HepG2 (cell line): ENCODE data around the gene SLC12A3. TPM values are rescaled to one million over a fixed set of nuclear protein-coding genes. Genes with fewer than 3 reads are reported as not detected.

Experiments
- CREM ChIP-seq, 2 experiments: sonication (generic) in 1 of 2; formaldehyde crosslinking in 1 of 2; IDR thresholded peaks; 2 replicates each; pipeline versions ENCODE4 v1.4.0 to v1.6.1; 2016 to 2020; ENCODE audit warnings: antibody characterized with exemption in 1 of 2, mild to moderate bottlenecking in 1 of 2, missing genetic modification reagents in 1 of 2
- GLI4 ChIP-seq: sonication (generic); formaldehyde crosslinking; IDR thresholded peaks from 2 replicates; pipeline ENCODE4 v1.5.1; 2020; ENCODE audit warnings: missing genetic modification reagents, mild to moderate bottlenecking, moderate library complexity, borderline replicate concordance
- JUN ChIP-seq: sonication (generic); formaldehyde crosslinking; IDR thresholded peaks from 2 replicates; pipeline ENCODE4 v1.4.0; 2020; ENCODE audit warnings: mild to moderate bottlenecking, missing genetic modification reagents
- KDM1A ChIP-seq: IDR thresholded peaks from 2 replicates; pipeline ENCODE4 v1.6.1; 2016; ENCODE audit warnings: missing compliant biosample characterization
- KMT2A ChIP-seq: sonication (generic); formaldehyde crosslinking; IDR thresholded peaks from 2 replicates; pipeline ENCODE4 v1.4.0; 2020; ENCODE audit warnings: missing genetic modification reagents
- MAFF ChIP-seq: IDR thresholded peaks from 2 replicates; pipeline ENCODE4 v1.6.1; 2011; ENCODE audit warnings: low read depth, low read length, improper control_type of control experiment
- MED13 ChIP-seq: sonication (generic); formaldehyde crosslinking; IDR thresholded peaks from 2 replicates; pipeline ENCODE4 v1.5.0; 2020; ENCODE audit warnings: missing genetic modification reagents
- PATZ1 ChIP-seq: sonication (generic); formaldehyde crosslinking; IDR thresholded peaks from 2 replicates; pipeline ENCODE4 v1.4.0; 2020; ENCODE audit warnings: missing genetic modification reagents
- PLSCR1 ChIP-seq: sonication (generic); formaldehyde crosslinking; IDR thresholded peaks from 2 replicates; pipeline ENCODE4 v1.5.0; 2020; ENCODE audit warnings: missing genetic modification reagents, mild to moderate bottlenecking, borderline replicate concordance
- SIX1 ChIP-seq: sonication (generic); formaldehyde crosslinking; IDR thresholded peaks from 2 replicates; pipeline ENCODE4 v1.4.0; 2020; ENCODE audit warnings: missing genetic modification reagents, borderline replicate concordance
- SP140L ChIP-seq: sonication (generic); formaldehyde crosslinking; IDR thresholded peaks from 2 replicates; pipeline ENCODE4 v1.4.0; 2020; ENCODE audit warnings: missing genetic modification reagents, borderline replicate concordance
- TCF7 ChIP-seq: sonication (generic); IDR thresholded peaks from 2 replicates; pipeline ENCODE4 v1.6.1; 2016; ENCODE audit warnings: antibody characterized with exemption, low read depth
- TEAD2 ChIP-seq: sonication (generic); formaldehyde crosslinking; IDR thresholded peaks from 2 replicates; pipeline ENCODE4 v1.9.0; 2021; ENCODE audit warnings: missing genetic modification reagents
- TFE3 ChIP-seq: IDR thresholded peaks from 2 replicates; pipeline ENCODE4 v1.6.1; 2016
- TP53 ChIP-seq: sonication (generic); formaldehyde crosslinking; conservative IDR thresholded peaks from 2 replicates; pipeline ENCODE4 v1.4.0; 2020; ENCODE audit warnings: missing genetic modification reagents
- ZNF10 ChIP-seq: sonication (generic); formaldehyde crosslinking; IDR thresholded peaks from 2 replicates; pipeline ENCODE4 v1.4.0; 2020; ENCODE audit warnings: mild to moderate bottlenecking, low read depth, missing genetic modification reagents, borderline replicate concordance
- ZNF17 ChIP-seq: sonication (generic); formaldehyde crosslinking; IDR thresholded peaks from 2 replicates; pipeline ENCODE4 v1.5.0; 2020; ENCODE audit warnings: mild to moderate bottlenecking, missing genetic modification reagents
- ZNF326 ChIP-seq: sonication (generic); formaldehyde crosslinking; IDR thresholded peaks from 2 replicates; pipeline ENCODE4 v1.4.0; 2020; ENCODE audit warnings: missing genetic modification reagents, borderline replicate concordance
- ZNF576 ChIP-seq: sonication (generic); formaldehyde crosslinking; IDR thresholded peaks from 2 replicates; pipeline ENCODE4 v1.4.0; 2020; ENCODE audit warnings: mild to moderate bottlenecking, missing genetic modification reagents
- polyA plus RNA-seq, 8 experiments: library from polyadenylated mRNA; depleted of rRNA in 3 of 8; stranded (reverse) in 7 of 8; unstranded in 1 of 8; fragments of >200 nt; fragmentation: Illumina TruSeq in 4 of 8; extraction: Trizol in 4 of 8; gene quantifications; 2 replicates each; pipeline versions ENCODE4 v1.2.1 to v1.2.3, GENCODE V29; 2011 to 2016; ENCODE audit warnings: low read depth in 4 of 8, missing spikeins in 1 of 8, mixed read lengths in 1 of 8; ENCODE audit not compliant: insufficient read depth in 1 of 8
- total RNA-seq, 5 experiments: library from RNA; depleted of rRNA; stranded (reverse); fragments of >200 nt; fragmentation: Illumina TruSeq; extraction: Trizol; gene quantifications; 2 replicates each; pipeline ENCODE4 v1.2.3, GENCODE V29; 2016; ENCODE audit warnings: low read depth in 1 of 5
- TF ChIP-seq, protein P1 (sequence below): conservative IDR thresholded peaks from 2 replicates; pipeline ENCODE4 v1.6.1; 2018; ENCODE audit warnings: missing genetic modification reagents
- TF ChIP-seq, protein P2 (sequence below): sonication (generic); formaldehyde crosslinking; IDR thresholded peaks from 2 replicates; pipeline ENCODE4 v1.8.0; 2022; ENCODE audit warnings: mild to moderate bottlenecking, missing genetic modification reagents

The SLC12A3 gene
- total and polyA plus RNA-seq, 2 of the 13 experiments (the other 11 are each of a cell fraction or from before 2014, with no cell fraction given): 6.2 TPM; not detected in 1

DNA sequence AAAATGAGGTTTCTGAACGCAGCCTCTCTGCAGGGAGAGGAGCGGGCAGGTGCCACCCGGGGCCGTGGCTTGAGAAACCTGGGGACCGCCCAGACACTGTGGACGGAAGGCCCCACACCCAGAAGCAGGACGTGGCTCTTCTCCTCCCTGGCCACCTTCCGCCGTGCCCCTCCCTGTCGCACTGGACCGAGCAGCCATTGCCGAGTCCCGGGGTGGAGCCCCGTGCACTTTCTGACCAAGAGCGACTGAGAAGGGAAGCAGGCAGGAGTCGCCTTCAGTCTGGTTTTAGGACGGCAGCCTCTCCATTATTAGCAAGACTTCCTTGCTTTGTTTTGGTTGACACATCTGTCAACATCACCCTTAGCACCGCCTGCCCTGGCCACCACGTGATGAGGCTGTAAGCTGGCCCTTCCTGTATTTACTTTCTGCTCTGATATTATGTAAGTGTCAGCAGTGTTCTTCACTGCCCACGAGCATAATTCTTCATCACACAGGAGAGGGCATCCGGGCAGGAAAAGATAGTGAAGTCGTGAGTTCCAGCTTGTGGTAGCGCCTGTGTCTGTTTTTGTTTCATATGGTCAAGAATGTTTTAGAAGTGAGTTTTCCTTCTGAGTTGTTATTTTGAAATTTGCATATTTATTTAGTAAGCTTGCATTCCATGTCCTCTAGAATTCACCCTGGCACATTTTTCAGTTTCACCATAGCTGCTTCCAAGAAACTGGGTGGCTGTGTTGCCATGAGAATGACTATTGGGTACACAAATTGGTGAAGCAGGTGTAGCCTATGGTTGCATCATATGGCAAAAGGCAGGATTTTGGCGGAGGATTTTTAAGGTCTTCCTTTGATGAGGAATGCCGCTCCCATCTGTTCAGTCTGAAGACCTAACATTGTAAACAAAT is 68.0 kb downstream of the SLC12A3 start (continued):
- TF ChIP-seq, protein P1, sequence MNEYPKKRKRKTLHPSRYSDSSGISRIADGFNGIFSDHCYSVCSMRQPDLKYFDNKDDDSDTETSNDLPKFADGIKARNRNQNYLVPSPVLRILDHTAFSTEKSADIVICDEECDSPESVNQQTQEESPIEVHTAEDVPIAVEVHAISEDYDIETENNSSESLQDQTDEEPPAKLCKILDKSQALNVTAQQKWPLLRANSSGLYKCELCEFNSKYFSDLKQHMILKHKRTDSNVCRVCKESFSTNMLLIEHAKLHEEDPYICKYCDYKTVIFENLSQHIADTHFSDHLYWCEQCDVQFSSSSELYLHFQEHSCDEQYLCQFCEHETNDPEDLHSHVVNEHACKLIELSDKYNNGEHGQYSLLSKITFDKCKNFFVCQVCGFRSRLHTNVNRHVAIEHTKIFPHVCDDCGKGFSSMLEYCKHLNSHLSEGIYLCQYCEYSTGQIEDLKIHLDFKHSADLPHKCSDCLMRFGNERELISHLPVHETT (CRISPR knock-in tag): 0 out of 2 replicates have a peak, but pooled peaks have one; percentile 31
- TF ChIP-seq CREM (IDR thresholded peaks at IDR 0.05) (peak; percentile 64; the same call in 1 of the 2 replicates), CREM (CRISPR knock-in tag; IDR thresholded peaks at IDR 0.05) (no peak; the same call in 1 of the 2 replicates), MAFF (no peak), GLI4 (CRISPR knock-in tag) (no peak), PATZ1 (0 out of 2 replicates have a peak, but pooled peaks have one; percentile 35), KMT2A (CRISPR knock-in tag) (no peak), TFE3 (CRISPR knock-in tag) (peak; percentile 98), MED13 (no peak; the same call in 1 of the 2 replicates), SP140L (CRISPR knock-in tag) (no peak), TP53 (CRISPR knock-in tag) (no peak), PLSCR1 (CRISPR knock-in tag) (no peak), KDM1A (CRISPR knock-in tag) (0 out of 2 replicates have a peak, but pooled peaks have one; percentile 9), ZNF10 (CRISPR knock-in tag) (no peak), SIX1 (no peak), TCF7 (no peak), TEAD2 (CRISPR knock-in tag) (no peak), ZNF576 (no peak), ZNF326 (CRISPR knock-in tag) (no peak), JUN (no peak), ZNF17 (CRISPR knock-in tag) (no peak)
- TF ChIP-seq, protein P2, sequence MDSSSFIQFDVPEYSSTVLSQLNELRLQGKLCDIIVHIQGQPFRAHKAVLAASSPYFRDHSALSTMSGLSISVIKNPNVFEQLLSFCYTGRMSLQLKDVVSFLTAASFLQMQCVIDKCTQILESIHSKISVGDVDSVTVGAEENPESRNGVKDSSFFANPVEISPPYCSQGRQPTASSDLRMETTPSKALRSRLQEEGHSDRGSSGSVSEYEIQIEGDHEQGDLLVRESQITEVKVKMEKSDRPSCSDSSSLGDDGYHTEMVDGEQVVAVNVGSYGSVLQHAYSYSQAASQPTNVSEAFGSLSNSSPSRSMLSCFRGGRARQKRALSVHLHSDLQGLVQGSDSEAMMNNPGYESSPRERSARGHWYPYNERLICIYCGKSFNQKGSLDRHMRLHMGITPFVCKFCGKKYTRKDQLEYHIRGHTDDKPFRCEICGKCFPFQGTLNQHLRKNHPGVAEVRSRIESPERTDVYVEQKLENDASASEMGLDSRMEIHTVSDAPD: 0 out of 2 replicates have a peak, but pooled peaks have one; percentile 50
